Stimulated activated CD8-positive, alpha-beta memory T cell treated with anti-CD3 and anti-CD28 coated beads, Interleukin-12 subunit alpha, Interleukin-12 subunit beta, amount 100 ng/mL, for 4 hours (primary cell): ENCODE results near the gene GUF1.

Experiments
- DNase-seq: peaks from one replicate; pipeline ENCODE4 v3.0.0-alpha.2; 2020; ENCODE audit warnings: low read depth

The GUF1 gene

GRCh38 chr4:44678094-44679041 is at the start of gene GUF1:
Gene GUF1, plus strand, starts transcription at chr4:44678420. Its CDS starts 203 bp downstream, at chr4:44678623.
- peak; percentile 84 for DNase-seq

GRCh38 chr4:44629280-44629866 is 48.8 kb upstream of the GUF1 start:
- DNase-seq: no peak

GRCh38 chr4:44632089-44632488 is 46.1 kb upstream of the GUF1 start:
- DNase-seq: no peak

- DNase-seq: no peak
Measured at GRCh38 chr4:44632733-44633132, 45.5 kb upstream of the GUF1 start.

GRCh38 chr4:44638091-44638490 is 40.1 kb upstream of the GUF1 start:
- no peak for DNase-seq

GRCh38 chr4:44646151-44646550 is 32.1 kb upstream of the GUF1 start:
- no peak for DNase-seq

GRCh38 chr4:44651425-44651824 is 26.8 kb upstream of the GUF1 start, which contains the start of gene YIPF7:
Gene YIPF7, minus strand, starts transcription at chr4:44651625. Its CDS starts 1,525 bp downstream, at chr4:44650100.
- no peak for DNase-seq

- DNase-seq: no peak
Measured at GRCh38 chr4:44652002-44652401, 26.2 kb upstream of the GUF1 start.

- no peak for DNase-seq
Measured at GRCh38 chr4:44660396-44660795, 17.8 kb upstream of the GUF1 start.

- DNase-seq: no peak
Measured at GRCh38 chr4:44661940-44662622, 16.1 kb upstream of the GUF1 start.

GRCh38 chr4:44662623-44663005 is 15.6 kb upstream of the GUF1 start:
- DNase-seq: no peak

GRCh38 chr4:44663539-44664263 is 14.5 kb upstream of the GUF1 start:
- no peak for DNase-seq

- DNase-seq: no peak
Measured at GRCh38 chr4:44668526-44668925, 9.7 kb upstream of the GUF1 start.

- no peak for DNase-seq
Measured at GRCh38 chr4:44670506-44671199, 7.6 kb upstream of the GUF1 start.

- DNase-seq: no peak
Measured at GRCh38 chr4:44671636-44672035, 6.6 kb upstream of the GUF1 start.

- DNase-seq: no peak
Measured at GRCh38 chr4:44674471-44674870, 3.7 kb upstream of the GUF1 start.

- no peak for DNase-seq
Measured at GRCh38 chr4:44675366-44675765, 2.9 kb upstream of the GUF1 start.

- no peak for DNase-seq
Measured at GRCh38 chr4:44679060-44679459, 840 bp downstream of the GUF1 start.

- DNase-seq: no peak
Measured at GRCh38 chr4:44684648-44685047, 6.4 kb downstream of the GUF1 start.

- DNase-seq: no peak
Measured at GRCh38 chr4:44700427-44700826, 22.2 kb downstream of the GUF1 start.

- DNase-seq: no peak
Measured at GRCh38 chr4:44701037-44701436, 22.8 kb downstream of the GUF1 start.
